DOHH2 (cell line): ENCODE measurements around the gene ALCAM.

Source experiments
- EZH2phosphoT487 ChIP-seq: fragments of 200-600 bp; sonication (generic); IDR thresholded peaks from 2 replicates; pipeline ENCODE4 v1.6.1; 2017; ENCODE audit warnings: borderline replicate concordance, mild to moderate bottlenecking, antibody characterized with exemption, low read length, moderate library complexity, mixed read lengths
- TF ChIP-seq, protein P1 (sequence below): fragments of 200-600 bp; sonication (generic); IDR thresholded peaks from one replicate; pipeline ENCODE4 v1.5.1; 2014; ENCODE audit warnings: antibody characterized with exemption, mild to moderate bottlenecking, low read depth, low read length; ENCODE audit not compliant: poor library complexity, severe bottlenecking

DNA sequence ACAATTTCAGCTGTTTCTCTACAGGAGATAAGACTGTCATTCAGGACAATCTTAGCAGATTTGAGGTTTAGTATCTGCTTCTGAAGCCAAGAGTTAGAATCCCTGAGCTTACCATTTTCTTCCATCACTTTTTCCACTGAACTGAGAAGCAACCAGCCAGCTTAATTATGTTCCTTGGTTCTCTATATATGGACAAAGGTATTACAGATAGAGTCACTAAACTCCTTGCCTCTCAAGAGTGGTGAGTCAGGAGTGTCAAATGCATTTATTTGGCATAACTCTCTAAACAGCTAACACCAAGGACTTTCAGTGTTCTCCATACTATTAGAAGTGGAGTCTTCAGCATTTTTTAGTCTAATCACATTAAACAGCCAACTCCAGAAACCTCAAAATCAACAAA is 239.3 kb downstream of the ALCAM start:
- TF ChIP-seq, protein P1, sequence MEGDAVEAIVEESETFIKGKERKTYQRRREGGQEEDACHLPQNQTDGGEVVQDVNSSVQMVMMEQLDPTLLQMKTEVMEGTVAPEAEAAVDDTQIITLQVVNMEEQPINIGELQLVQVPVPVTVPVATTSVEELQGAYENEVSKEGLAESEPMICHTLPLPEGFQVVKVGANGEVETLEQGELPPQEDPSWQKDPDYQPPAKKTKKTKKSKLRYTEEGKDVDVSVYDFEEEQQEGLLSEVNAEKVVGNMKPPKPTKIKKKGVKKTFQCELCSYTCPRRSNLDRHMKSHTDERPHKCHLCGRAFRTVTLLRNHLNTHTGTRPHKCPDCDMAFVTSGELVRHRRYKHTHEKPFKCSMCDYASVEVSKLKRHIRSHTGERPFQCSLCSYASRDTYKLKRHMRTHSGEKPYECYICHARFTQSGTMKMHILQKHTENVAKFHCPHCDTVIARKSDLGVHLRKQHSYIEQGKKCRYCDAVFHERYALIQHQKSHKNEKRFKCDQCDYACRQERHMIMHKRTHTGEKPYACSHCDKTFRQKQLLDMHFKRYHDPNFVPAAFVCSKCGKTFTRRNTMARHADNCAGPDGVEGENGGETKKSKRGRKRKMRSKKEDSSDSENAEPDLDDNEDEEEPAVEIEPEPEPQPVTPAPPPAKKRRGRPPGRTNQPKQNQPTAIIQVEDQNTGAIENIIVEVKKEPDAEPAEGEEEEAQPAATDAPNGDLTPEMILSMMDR: no peak
- TF ChIP-seq EZH2phosphoT487: no peak
